ENCODE data around the gene ADO.

Gene ADO

DNA sequence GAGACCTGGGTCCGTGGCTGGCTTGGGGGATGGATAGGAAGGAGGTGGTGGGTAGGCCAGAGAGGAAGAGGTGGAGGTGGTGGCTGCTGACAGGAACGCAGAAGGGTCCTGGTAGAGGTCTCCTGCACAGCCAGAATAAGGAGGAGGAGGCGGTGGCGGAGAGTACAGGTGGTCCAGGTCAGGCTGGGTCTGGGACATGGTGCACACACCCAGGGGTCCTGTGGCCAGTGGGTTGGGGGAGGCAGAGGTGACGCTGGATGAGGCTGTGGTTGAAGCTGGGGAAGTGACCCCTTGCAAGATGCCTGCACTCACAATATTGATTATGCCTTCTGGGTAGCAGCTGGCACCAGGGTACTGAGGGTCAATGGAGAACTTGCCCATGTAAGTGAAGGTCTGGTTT, 9.5 kb downstream of the ADO start:
- H3K4me3 ChIP-seq (replicated peaks; ENCODE audit: low read depth, low read length): no peak overlapping the region
- TF ChIP-seq, protein P1, sequence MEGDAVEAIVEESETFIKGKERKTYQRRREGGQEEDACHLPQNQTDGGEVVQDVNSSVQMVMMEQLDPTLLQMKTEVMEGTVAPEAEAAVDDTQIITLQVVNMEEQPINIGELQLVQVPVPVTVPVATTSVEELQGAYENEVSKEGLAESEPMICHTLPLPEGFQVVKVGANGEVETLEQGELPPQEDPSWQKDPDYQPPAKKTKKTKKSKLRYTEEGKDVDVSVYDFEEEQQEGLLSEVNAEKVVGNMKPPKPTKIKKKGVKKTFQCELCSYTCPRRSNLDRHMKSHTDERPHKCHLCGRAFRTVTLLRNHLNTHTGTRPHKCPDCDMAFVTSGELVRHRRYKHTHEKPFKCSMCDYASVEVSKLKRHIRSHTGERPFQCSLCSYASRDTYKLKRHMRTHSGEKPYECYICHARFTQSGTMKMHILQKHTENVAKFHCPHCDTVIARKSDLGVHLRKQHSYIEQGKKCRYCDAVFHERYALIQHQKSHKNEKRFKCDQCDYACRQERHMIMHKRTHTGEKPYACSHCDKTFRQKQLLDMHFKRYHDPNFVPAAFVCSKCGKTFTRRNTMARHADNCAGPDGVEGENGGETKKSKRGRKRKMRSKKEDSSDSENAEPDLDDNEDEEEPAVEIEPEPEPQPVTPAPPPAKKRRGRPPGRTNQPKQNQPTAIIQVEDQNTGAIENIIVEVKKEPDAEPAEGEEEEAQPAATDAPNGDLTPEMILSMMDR (IDR thresholded peaks at IDR 0.05; ENCODE audit: low read depth, low read length, missing control alignments): no peak
- DNase-seq (ENCODE audit: extremely low read depth, low read depth): no peak

GRCh38 chr10:62814756-62815380, 10.3 kb downstream of the ADO start:
- TF ChIP-seq, protein P1 (IDR thresholded peaks at IDR 0.05; ENCODE audit: low read depth, low read length, missing control alignments): no peak
- H3K4me3 ChIP-seq (replicated peaks; ENCODE audit: low read depth, low read length): peak overlapping the region; percentile 49

GRCh38 chr10:62815381-62816075, 11.0 kb downstream of the ADO start:
- H3K4me3 ChIP-seq (replicated peaks; ENCODE audit: low read depth, low read length): peak overlapping the region; percentile 49
- no peak for DNase-seq (ENCODE audit: extremely low read depth, low read depth)
- TF ChIP-seq, protein P1 (IDR thresholded peaks at IDR 0.05; ENCODE audit: low read depth, low read length, missing control alignments): no peak

More at GRCh38 chr10:62814756-62815380, 10.3 kb downstream of the ADO start:
- no peak for DNase-seq (ENCODE audit: extremely low read depth, low read depth)

DNA sequence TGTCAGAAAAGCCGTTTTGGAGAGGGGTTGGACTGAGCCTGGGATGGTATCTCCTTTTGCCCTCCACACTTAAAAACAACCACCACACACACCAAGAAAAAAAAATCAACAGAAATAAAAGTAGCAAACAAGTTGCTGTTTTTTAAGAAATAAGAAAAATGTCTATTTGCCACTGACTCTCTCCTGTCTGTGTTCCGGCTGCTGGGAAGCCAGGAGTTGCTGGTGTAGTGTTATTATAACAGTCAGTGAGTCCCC, 11.5 kb downstream of the ADO start:
- TF ChIP-seq, protein P1 (IDR thresholded peaks at IDR 0.05; ENCODE audit: low read depth, low read length, missing control alignments): no peak
- H3K4me3 ChIP-seq (replicated peaks; ENCODE audit: low read depth, low read length): peak overlapping the region; percentile 49
- DNase-seq (ENCODE audit: extremely low read depth, low read depth): no peak

- DNase-seq (ENCODE audit: extremely low read depth, low read depth): peak; percentile 80
- peak within 1 kb of the TSS; percentile 49 for H3K4me3 ChIP-seq (replicated peaks; ENCODE audit: low read depth, low read length)
- TF ChIP-seq, protein P1 (IDR thresholded peaks at IDR 0.05; ENCODE audit: low read depth, low read length, missing control alignments): no peak
Observed at GRCh38 chr10:62816331-62817120, 12.0 kb downstream of the ADO start, which contains the start of gene EGR2. Gene EGR2 (minus strand): TSS chr10:62816366. CDS start chr10:62816029, 337 bp downstream.

- peak overlapping the region; percentile 49 for H3K4me3 ChIP-seq (replicated peaks; ENCODE audit: low read depth, low read length)
- TF ChIP-seq, protein P1 (IDR thresholded peaks at IDR 0.05; ENCODE audit: low read depth, low read length, missing control alignments): no peak
- no peak for DNase-seq (ENCODE audit: extremely low read depth, low read depth)
Observed at GRCh38 chr10:62817121-62817765, 12.7 kb downstream of the ADO start.

Measured in HFF-Myc (cell line).